SK-N-SH treated with all-trans-retinoic acid at 6 μM for 48 hours (cell line): ENCODE data around the gene TLR3.

ENCODE experiments used
- BACH2 ChIP-seq: fragments of 250-450 bp; sonication (Bioruptor Pico); IDR thresholded peaks from 2 replicates; pipeline ENCODE4 v1.9.0; 2021; ENCODE audit warnings: mild to moderate bottlenecking, borderline replicate concordance
- PPARA ChIP-seq: fragments of 250-450 bp; sonication (Bioruptor Pico); IDR thresholded peaks from 2 replicates; pipeline ENCODE4 v1.5.0; 2020; ENCODE audit warnings: mild to moderate bottlenecking, borderline replicate concordance
- RARB ChIP-seq: fragments of 250-450 bp; sonication (Bioruptor Pico); IDR thresholded peaks from 2 replicates; pipeline ENCODE4 v1.8.0; 2021; ENCODE audit warnings: mild to moderate bottlenecking, moderate library complexity
- ZC3H10 ChIP-seq: fragments of 250-450 bp; sonication (Bioruptor Pico); IDR thresholded peaks from 2 replicates; pipeline ENCODE4 v1.5.1; 2021; ENCODE audit warnings: mild to moderate bottlenecking, moderate library complexity
- ZFP30 ChIP-seq: fragments of 450-650 bp; formaldehyde crosslinking; IDR thresholded peaks from 2 replicates; pipeline ENCODE4 v1.5.0; 2022; ENCODE audit warnings: mild to moderate bottlenecking, moderate library complexity
- TF ChIP-seq, protein P1 (sequence below): fragments of 250-450 bp; sonication (Bioruptor Pico); IDR thresholded peaks from 2 replicates; pipeline ENCODE4 v1.8.0; 2020; ENCODE audit warnings: mild to moderate bottlenecking, moderate library complexity, borderline replicate concordance

GRCh38 chr4:186058253-186058979 lies 10.5 kb upstream of the TLR3 start:
- TF ChIP-seq BACH2 (CRISPR knock-in tag), result no peak
- TF ChIP-seq, protein P1, sequence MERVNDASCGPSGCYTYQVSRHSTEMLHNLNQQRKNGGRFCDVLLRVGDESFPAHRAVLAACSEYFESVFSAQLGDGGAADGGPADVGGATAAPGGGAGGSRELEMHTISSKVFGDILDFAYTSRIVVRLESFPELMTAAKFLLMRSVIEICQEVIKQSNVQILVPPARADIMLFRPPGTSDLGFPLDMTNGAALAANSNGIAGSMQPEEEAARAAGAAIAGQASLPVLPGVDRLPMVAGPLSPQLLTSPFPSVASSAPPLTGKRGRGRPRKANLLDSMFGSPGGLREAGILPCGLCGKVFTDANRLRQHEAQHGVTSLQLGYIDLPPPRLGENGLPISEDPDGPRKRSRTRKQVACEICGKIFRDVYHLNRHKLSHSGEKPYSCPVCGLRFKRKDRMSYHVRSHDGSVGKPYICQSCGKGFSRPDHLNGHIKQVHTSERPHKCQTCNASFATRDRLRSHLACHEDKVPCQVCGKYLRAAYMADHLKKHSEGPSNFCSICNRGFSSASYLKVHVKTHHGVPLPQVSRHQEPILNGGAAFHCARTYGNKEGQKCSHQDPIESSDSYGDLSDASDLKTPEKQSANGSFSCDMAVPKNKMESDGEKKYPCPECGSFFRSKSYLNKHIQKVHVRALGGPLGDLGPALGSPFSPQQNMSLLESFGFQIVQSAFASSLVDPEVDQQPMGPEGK (CRISPR knock-in tag), result no peak
- no peak for TF ChIP-seq ZFP30 (CRISPR knock-in tag)
- no peak for TF ChIP-seq ZC3H10 (CRISPR knock-in tag)
- TF ChIP-seq RARB (CRISPR knock-in tag), result no peak
- TF ChIP-seq PPARA (CRISPR knock-in tag), result no peak
